HG03354 (cell line): ENCODE results near the gene GNB1.
A peak's percentile ranks its signal among the peaks of the same experiment; 100 is the strongest.
"Not testable (repeated sequence)": the region's sequence is repeated elsewhere in the genome, so short reads cannot be mapped to it uniquely, and the experiment has no call there.

Experiments
- ATAC-seq: cut with Tn5 transposase; IDR thresholded peaks from one replicate; pipeline ENCODE4 v1.9.1; 2021; ENCODE audit warnings: mild to moderate bottlenecking; ENCODE audit not compliant: unreplicated experiment, poor library complexity, severe bottlenecking

Gene GNB1

GRCh38 chr1:1890506-1891348 lies at the start of gene GNB1:
TSS of gene GNB1 (minus strand) at chr1:1891087. CDS start at chr1:1825453, 65,634 bp downstream.
- ATAC-seq = peak; percentile 71

GRCh38 chr1:1940123-1940425 lies 49.2 kb upstream of the GNB1 start:
- no peak for ATAC-seq

- ATAC-seq = no peak
These were observed 48.6 kb upstream of the GNB1 start for GRCh38 chr1:1939296-1940122.

GRCh38 chr1:1938613-1939295 lies 47.9 kb upstream of the GNB1 start:
- no peak for ATAC-seq

- ATAC-seq = no peak
These were observed 47.3 kb upstream of the GNB1 start for GRCh38 chr1:1938276-1938573.

- no peak for ATAC-seq
These were observed 46.8 kb upstream of the GNB1 start for GRCh38 chr1:1937549-1938275.

- no peak for ATAC-seq
These were observed 46.2 kb upstream of the GNB1 start for GRCh38 chr1:1937061-1937460.

- ATAC-seq = not testable (repeated sequence)
These were observed 44.0 kb upstream of the GNB1 start for GRCh38 chr1:1934848-1935247.

- no peak for ATAC-seq
These were observed 39.0 kb upstream of the GNB1 start for GRCh38 chr1:1929639-1930545.

GRCh38 chr1:1929102-1929638 lies 38.3 kb upstream of the GNB1 start:
- no peak for ATAC-seq

GRCh38 chr1:1928231-1929101 lies 37.6 kb upstream of the GNB1 start:
- ATAC-seq = no peak

GRCh38 chr1:1927751-1928150 lies 36.9 kb upstream of the GNB1 start:
- no peak for ATAC-seq

GRCh38 chr1:1926886-1927660 lies 36.2 kb upstream of the GNB1 start:
- ATAC-seq = no peak

GRCh38 chr1:1926346-1926811 lies 35.5 kb upstream of the GNB1 start:
- ATAC-seq = no peak

- ATAC-seq = no peak
These were observed 34.8 kb upstream of the GNB1 start for GRCh38 chr1:1925437-1926345.

GRCh38 chr1:1924849-1925248 lies 34.0 kb upstream of the GNB1 start:
- no peak for ATAC-seq
